HG03280 (cell line): ENCODE results near the gene TMC1.
A peak's percentile ranks its signal among the peaks of the same experiment; 100 is the strongest.
"Not testable (repeated sequence)": the region's sequence is repeated elsewhere in the genome, so short reads cannot be mapped to it uniquely, and the experiment has no call there.

Experiments used
- ATAC-seq: cut with Tn5 transposase; IDR thresholded peaks from one replicate; pipeline ENCODE4 v1.9.1; 2021; ENCODE audit warnings: mild to moderate bottlenecking, moderate library complexity; ENCODE audit not compliant: unreplicated experiment

TMC1 gene

DNA sequence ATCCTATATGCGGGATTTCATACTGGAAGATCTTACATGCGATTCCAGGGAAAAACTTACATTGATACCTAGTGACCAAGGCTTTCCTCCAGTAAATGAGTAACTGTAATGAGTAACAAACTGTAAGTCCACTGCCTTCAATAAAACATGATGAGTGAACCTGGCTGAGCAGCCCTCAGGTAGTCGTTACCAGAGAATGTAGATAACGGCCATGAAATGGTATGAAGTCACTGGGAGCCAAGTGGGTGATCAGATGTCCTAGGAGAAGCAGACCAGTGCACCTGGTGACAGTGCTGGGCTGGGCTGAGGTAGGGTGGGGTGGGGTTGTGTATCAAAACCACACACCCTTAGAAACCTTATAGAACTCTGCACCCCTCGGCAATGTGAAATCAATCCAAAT, 227.9 kb downstream of the TMC1 start:
- no peak for ATAC-seq

DNA sequence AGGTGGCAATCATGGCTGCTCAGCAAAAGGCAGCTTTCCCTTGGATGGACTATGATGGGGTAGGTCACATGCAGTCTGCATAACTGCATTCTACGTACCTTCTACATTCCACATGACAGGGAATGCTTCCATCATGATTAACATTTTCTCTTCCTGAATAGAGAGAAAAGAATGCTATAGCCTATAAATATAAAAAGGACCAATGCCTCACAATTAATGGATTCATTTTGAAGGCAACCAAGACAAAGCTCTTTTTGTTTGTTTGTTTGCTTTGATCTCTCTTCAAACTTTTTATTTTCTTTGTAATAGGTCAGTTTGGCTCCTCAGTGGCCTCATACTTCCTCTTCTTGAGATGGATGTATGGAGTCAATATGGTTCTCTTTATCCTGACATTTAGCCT, 230.1 kb downstream of the TMC1 start:
- no peak for ATAC-seq

DNA sequence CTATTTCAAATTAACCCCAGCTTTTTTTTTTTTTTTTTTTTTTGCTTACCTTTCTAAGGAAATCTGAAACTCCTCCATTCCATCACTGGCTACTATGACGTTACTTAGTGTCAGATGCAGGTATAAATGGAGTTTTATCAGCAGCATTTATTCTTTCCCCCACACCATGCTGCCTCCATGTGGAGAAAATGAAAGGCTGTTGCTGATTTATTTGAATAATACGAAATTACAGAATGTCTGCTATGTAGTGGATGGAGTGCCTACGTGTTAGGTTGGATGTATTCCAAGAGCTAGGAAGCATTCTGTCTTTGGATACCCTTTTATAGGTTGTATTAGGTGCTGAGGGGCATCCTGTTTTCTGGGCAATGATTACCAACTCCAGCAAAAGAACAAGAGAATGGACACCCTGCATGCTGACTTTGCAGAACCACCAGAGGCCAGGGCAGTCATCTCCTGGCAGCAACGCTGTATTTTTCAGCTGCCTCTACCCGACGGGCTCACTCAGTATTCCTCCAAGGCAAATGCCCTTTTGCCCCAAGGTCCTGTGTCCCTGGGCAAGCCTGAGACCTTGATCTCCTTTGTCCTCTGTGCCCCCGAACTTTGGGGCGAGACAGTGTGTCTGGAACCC, 232.0 kb downstream of the TMC1 start:
- ATAC-seq: no peak

DNA sequence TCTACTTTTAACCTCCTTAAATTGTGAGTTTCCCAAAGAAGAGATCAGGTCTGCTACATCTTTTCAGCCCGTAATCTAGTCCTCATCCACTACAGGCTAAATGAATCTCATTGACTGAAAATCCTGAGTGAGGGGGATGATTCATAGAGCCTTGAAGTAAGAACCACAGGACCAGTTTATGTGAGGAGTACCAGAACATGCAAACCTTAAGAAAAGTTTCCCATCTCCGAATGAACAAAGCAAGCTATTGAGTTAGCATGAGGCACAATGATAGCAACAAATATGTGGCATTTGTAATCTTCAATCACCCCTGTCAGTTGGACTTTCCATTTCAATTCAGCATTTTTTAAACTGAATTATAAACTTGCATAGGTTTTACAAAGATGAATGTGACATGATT, 234.4 kb downstream of the TMC1 start:
- ATAC-seq: no peak

DNA sequence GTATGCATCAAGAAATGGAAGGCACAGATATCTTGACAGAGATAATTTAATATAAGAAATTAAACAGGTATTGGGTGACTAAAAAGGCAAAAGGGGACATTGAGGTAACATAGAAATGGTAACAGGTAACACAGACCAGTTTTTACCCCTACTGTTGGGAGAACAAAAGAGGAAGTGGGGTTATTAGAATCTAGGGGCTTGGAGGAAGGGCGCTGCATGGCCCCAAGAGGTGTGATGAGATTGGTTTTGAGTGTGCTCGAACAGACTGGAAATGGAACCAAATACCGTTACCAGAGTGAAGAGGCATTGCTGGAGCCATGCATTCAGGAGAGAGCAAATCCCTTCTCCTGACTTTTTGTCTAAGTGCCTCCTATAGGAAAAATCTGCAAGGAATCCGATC, 237.5 kb downstream of the TMC1 start:
- ATAC-seq: no peak

DNA sequence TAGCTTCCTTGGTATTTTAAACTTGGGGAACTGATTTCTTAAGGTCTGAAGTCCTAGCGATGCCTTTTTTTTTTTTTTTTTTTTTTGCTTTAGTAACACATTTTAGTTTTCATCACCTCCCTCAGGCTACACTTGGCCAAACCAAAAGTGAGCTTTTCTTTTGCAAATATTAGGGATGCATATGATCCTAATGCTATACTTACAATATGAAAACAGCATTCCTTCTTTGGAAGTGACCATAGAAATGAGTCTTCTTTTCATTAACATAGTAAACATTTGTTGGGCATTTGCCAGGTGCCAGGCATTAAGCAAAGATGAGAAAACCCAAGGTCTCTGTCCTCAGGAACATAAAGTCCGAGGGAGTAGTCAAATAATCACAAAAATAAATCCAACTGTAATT, 241.6 kb downstream of the TMC1 start:
- ATAC-seq: no peak

DNA sequence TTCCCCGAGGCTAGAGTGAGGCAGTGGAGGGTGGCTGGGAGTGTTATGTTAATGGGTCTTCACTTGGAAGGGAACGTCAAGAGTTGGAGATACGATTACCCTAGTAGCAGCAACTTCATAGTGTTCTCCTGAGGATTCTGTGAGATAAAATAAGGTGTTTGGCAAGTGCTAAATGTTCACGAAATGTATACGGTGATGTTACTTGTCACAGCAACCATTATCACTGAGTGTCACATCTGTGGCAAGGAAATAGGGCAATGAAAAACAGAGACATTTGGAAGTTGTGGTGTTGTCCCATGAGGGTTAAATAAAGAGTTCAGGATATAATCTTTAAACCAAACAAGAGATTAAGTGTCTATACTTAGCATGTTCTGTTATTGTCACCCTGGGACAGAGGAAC, 248.1 kb downstream of the TMC1 start:
- no peak for ATAC-seq

DNA sequence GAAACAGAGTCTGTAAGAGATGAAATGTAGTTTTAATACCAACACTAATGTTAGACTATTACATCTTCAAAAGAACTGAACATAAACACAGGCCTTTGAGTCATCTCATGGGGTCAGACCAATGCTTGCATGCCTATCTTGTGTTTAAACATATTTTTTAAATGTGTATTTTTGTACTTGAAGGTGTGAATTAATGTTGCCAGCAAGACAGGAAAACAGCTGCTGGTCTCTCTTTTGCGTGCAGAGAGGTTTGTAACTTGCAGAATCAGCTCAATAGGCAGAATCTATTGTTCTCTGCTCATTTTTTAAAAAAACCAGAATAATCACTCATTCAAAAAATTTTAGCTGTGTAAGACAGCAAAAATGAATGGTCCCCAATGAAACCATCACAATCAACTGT, 251.3 kb downstream of the TMC1 start:
- no peak for ATAC-seq

DNA sequence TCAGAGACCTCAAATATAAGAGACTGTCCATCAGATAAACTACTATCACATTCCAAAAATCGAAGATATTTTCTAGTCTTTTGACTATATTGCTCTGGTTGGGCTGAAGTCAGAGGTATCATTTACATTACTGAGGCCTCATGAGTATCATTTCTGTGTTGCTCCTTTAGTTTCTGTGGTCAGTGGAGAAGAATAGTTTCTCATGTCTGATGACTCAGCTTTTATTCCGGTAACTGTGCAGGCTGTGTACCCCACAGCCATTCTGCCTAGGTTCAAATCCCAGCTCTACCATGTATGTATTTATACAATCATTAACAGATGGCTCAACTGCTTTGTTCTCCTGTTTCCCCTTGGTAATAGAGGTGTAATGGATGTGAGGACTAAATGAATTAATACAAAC, 252.2 kb downstream of the TMC1 start:
- ATAC-seq: peak; percentile 49

DNA sequence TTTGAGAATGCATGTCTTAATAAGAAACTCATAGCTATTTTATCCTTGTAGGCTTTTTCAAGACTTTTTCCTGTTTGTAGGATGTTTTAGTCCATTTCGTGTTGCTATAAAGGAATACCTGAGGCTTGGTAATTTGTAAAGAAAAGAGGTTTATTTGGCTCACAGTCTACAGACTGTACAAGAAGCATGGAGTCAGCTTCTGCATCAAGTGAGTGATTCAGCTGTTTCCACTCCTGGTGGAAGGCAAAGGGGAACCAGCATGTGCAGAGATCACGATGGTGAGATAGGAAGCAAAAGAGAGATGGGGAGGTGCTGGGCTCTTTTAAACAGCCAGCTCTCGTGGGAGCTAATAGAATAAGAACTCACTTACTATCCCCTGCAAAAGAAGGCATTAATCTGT, 254.2 kb downstream of the TMC1 start:
- ATAC-seq: no peak

DNA sequence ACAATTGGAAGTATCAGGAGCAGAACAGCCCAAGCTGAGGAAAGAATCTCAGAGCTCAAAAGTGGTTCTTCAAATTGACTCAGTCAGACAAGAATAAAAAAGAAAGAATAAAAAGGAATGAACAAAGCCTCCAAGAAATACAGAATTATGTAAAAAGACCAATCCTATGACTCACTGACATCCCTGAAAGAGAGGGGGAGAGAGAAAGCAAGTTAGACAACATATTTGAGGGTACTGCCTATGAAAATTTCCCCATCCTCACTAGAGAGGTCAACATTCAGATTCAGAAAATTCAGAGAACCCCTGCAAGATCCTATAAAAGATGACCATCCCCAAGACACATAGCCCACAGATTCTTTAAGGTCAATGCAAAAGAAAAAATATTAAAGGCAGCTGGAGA, 258.2 kb downstream of the TMC1 start:
- ATAC-seq: no peak

DNA sequence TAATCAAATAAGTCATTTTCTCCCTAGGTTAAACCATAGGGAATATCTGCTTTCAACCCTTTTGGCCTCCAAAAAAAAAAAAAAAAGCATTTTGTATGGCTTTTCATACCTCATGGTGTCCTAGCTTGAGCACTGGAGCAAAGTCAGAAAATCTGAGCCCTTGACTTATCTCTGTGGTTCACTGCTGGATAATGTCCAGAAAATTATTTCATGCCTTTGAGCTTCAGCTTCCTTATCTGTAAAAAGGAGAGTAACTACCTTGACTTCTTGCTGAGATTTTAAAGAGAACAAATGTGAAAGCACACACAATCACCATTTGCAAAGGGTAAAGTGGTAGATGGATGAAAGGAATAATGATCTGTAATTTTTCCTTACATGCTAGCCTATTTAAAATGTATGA, 265.5 kb downstream of the TMC1 start:
- no peak for ATAC-seq

DNA sequence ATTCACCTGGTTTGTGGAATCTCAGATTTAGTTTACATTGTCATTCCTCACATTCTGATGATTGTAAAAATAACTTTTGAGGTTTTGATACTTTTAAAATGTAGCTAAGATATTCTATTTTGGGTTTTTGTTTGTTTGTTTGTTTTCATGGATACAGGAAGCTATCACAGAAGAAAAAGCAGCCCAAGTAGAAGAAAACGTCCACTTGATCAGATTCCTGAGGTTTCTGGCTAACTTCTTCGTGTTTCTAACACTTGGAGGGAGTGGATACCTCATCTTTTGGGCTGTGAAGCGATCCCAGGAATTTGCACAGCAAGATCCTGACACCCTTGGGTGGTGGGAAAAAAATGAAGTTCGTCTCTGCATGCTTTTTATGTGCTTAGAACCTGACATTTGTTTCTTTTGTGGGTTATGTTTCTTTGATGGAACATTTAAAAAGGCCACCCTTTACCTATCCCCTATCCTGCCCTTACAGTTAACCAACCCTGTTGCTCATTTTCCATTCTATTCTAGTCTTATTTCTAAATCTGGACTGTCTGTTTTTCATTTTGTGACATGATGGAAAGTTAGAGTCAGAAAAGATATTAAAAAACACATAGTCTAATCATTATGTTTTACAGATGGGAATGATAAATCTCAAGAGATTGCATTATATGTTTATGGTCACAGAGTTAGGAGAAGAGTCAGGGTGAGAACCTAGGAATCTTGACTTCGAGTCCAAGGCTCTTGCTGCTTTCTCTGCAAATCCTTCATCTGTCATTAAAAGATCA, 267.7 kb downstream of the TMC1 start:
- no peak for ATAC-seq

DNA sequence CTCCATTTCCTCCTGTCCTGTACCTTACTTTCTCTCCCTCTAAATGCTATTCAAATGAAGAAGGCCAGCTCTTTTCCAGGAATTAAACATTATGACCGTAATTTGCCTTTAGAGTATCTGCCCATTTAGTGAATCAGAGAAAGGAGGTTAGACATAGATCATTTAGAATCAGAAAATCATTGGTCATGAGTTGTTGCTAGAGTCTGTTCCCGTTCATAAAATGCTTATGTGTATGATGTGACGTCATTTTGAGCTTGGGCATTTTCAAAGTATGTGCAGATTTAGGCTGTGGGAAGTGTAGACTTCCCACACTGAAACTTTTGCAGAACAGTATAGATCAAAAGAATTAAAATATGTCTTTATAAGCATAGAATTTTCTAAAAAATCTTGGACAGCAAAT, 268.5 kb downstream of the TMC1 start:
- ATAC-seq: no peak

DNA sequence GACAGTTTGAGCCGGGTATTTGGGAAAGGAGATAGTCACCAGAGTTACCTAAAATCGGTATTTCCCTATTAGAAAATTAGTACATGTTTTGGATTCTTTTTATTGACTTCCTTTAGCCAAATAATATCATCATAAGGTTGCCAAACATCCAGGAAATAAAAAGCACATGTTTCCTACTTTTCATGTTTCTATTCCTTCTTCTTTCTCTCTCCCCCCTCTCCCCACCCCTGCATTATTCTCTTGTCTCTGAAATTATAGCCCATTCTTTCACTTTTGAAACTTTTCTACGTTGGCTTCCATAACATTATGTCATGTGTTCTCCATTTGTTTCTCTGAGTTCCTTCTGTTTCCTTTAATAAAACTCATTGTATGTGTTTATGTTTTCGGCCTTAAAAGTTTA, 269.6 kb downstream of the TMC1 start:
- no peak for ATAC-seq

DNA sequence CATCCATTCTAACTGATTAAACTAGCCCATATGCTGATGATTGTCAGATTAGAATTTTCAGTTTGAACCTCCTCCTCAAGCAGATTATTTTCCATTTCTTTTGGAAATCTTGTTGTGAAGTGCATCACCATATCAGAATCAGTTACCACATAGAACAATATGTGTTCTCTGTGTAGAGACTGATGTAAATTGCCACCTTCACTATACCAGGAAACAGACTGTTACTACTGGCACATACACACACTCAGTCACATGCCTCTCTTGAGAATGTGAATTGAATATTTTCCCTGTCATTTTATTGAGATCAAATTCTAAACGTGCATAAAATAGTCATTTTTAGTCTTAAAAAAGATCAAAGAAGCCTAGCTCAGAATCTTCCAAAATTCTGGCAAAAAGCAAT, 270.0 kb downstream of the TMC1 start:
- no peak for ATAC-seq

DNA sequence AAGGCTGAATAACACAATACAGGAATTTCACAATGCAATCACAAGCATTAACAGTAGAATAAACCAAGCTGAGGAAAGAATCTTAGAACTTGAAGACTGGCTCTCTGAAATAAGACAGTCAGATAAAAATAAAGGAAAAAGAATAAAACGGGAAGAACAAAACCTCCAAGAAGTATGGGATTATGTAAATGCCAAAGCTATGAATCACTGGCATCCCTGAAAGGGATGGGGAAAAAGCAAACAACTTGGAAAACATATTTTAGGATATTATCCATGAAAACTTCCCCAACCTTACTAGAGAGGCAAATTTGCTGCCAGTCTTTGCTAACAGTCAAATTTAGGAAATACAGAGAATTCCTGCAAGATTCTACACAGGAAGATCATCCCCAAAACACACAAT, 273.5 kb downstream of the TMC1 start:
- no peak for ATAC-seq

DNA sequence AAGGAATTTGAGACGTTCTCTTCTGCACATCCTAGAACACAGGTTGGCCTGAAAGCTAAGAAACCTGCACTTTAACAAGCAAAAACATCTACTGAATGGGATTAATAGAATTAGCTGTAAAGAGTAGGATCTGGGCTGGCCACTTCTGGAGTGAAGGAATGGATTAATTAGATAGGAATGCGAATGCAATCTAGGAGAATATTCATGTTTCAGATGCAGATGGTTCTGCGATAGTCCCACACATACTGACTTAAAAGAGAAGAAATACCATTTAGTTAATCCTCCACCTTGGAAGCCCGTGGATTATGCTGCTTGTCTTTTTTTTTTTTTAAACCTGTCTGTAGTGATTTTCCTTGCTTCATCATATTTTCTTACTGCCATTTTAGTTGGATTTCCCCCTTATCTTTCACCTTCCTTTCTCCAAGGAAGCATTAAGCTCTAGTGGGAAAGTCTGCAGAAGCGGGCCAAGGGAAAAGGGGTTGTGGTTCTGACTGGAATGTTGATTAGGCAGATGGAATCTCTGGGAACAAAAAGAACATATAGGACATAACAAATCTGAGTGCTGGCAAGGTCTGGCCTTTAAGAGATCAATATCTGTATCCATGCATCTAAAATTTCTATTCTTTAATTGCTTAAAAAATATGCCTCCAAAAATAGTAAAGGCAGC, 279.1 kb downstream of the TMC1 start:
- ATAC-seq: no peak

DNA sequence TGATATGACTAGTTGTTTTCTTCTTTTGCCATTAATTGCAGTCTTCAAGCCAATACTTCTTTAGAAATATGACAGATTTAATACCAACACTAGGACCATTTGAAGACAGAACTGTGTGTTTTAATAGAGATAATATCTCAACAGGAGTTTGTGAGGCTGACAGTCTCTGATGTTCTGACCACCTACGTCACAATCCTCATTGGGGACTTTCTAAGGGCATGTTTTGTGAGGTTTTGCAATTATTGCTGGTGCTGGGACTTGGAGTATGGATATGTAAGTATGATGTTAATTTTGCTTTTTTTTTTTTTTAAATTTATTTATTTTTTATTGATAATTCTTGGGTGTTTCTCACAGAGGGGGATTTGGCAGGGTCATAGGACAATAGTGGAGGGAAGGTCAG, 283.8 kb downstream of the TMC1 start:
- no peak for ATAC-seq

DNA sequence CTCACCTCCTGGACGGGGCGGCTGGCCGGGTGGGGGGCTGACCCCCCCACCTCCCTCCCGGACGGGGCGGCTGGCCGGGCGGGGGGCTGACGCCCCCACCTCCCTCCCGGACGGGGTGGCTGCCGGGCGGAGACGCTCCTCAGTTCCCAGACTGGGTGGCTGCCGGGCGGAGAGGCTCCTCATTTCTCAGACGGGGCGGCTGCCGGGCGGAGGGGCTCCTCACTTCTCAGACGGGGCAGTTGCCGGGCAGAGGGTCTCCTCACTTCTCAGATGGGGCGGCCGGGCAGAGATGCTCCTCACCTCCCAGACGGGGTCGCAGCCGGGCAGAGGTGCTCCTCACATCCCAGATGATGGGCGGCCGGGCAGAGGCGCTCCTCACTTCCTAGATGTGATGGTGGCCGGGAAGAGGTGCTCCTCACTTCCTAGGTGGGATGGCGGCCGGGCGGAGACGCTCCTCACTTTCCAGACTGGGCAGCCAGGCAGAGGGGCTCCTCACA, 285.0 kb downstream of the TMC1 start:
- not testable (repeated sequence) for ATAC-seq

DNA sequence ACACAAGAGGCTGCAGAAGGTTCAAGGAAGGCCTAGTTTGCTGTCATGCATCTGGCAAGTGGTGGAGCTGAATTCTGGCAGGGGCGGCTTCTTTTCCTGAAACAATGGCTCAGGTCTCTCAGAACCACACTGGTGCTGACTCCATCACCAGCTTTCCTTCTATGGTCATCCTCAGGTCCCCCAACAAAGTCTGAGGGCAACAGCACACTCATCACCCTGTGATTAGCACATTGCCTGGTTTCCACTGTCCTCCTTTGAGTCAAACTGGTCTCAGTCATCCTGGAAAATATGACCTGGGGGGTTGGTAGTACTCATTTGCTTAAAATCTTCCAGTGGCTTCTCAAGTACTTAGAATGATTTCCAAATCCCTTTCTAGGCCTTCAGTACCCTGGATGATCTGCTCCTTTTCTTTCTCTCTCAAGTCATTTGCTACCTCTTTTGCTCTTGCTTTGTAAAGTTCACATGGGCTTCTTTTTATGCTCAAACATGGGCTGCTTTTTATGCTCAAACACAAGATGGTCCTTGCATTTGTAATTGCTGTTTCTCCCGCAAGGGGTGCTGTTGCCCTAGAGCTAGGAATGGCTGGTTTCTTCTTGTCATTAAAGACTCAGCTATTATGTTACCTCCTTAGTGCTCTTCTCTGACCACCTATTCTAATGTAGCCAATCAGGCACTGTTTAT, 286.5 kb downstream of the TMC1 start:
- no peak for ATAC-seq

DNA sequence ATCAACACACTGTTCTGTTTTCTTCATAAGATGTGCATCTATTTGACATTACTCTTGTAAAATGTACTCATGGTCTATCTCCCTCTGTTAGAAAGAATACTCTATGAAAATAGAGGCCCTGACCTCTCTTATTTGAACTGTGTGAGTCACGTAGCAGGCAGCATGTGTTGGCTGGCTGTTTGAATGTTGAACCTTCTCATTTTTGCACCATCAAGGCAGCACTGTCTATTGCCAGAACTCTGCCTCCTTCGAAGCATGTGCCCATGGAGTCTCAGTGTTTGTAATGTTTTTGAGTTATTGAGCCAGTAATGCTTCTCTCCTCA, 287.0 kb downstream of the TMC1 start:
- no peak for ATAC-seq
